ENCODE data around the gene ASIC3. TPM values are rescaled to one million over a fixed set of nuclear protein-coding genes. Genes with fewer than 3 reads are reported as not detected.

Gene ASIC3
- total and polyA plus RNA-seq, 2 of the 4 experiments (the other 2 are of a cell fraction) = 0.74 TPM; not detected in 1

- no TSS peak for BruUV-seq (replicated peaks)
- H3K9ac ChIP-seq (ENCODE audit: low read depth, low read length) = no peak overlapping the region
- peak overlapping the region; percentile 60 for H4K91ac ChIP-seq (ENCODE audit: insufficient read depth, low read depth, low read length)
- TF ChIP-seq RFX5 (IDR thresholded peaks at IDR 0.05; ENCODE audit: low read depth, low read length) (no peak), CEBPB (IDR thresholded peaks at IDR 0.05; ENCODE audit: low read depth, low read length) (no peak), POLR2A (IDR thresholded peaks at IDR 0.05; ENCODE audit: low read depth, low read length) (peak; percentile 58), RAD21 (IDR thresholded peaks at IDR 0.05; ENCODE audit: low read length) (no peak), MAZ (IDR thresholded peaks at IDR 0.05; ENCODE audit: borderline replicate concordance, low read depth, low read length) (peak; percentile 86), RCOR1 (IDR thresholded peaks at IDR 0.05; ENCODE audit: insufficient replicate concordance, low read length) (no peak), SMC3 (IDR thresholded peaks at IDR 0.05; ENCODE audit: low read depth, low read length) (no peak), FOS (IDR thresholded peaks at IDR 0.05; ENCODE audit: low read depth, low read length) (no peak), BHLHE40 (IDR thresholded peaks at IDR 0.05; ENCODE audit: low read depth, low read length) (peak; percentile 12; the same call in 1 of the 2 replicates), CHD1 (IDR thresholded peaks at IDR 0.05; ENCODE audit: low read depth, low read length) (no peak), CTCF (conservative IDR thresholded peaks at IDR 0.05; ENCODE audit: low read depth, low read length) (no peak), USF2 (IDR thresholded peaks at IDR 0.05; ENCODE audit: low read depth, low read length) (peak; percentile 95), MAFK (IDR thresholded peaks at IDR 0.05; ENCODE audit: low read depth, low read length) (no peak), ELK1 (IDR thresholded peaks at IDR 0.05; ENCODE audit: borderline replicate concordance, low read depth, low read length) (no peak)
Measured at GRCh38 chr7:151062399-151063211, 14.3 kb downstream of the ASIC3 start.

More at GRCh38 chr7:151062399-151063211, 14.3 kb downstream of the ASIC3 start:
- peak overlapping the region; percentile 58 for H2AFZ ChIP-seq (replicated peaks; ENCODE audit: low read length, poor library complexity)
- peaks cover 32% of the 10 kb centered on the region for H4K20me1 ChIP-seq (ENCODE audit: insufficient read depth, low read length)
- CTCF ChIA-PET = no interaction called here
- peaks cover 39% of the 10 kb centered on the region for H3K4me1 ChIP-seq (ENCODE audit: control insufficient read depth, insufficient read depth, low read length)
- H2BK15ac ChIP-seq (ENCODE audit: low read depth, low read length) = no peak overlapping the region; the same call in 2 of the 3 replicates
- ATAC-seq (ENCODE audit: low read depth) (peak; percentile 28), DNase-seq (peak; percentile 76)
- H3K4me3 ChIP-seq (ENCODE audit: insufficient read depth, low read depth, low read length) = no peak overlapping the region
- H3K18ac ChIP-seq (ENCODE audit: low read depth, low read length) = no peak overlapping the region
- peak overlapping the region; percentile 51 for H2BK5ac ChIP-seq (ENCODE audit: low read depth, low read length, poor library complexity, severe bottlenecking)
- in situ Hi-C loops (cut with MboI; ENCODE audit: low sequenced_read_pairs) (no loop called here), dilution Hi-C loops (cut with HindIII; ENCODE audit: low sequenced_read_pairs, unreplicated experiment) (no loop called here), intact Hi-C loops (cut with micrococcal nuclease) (no loop called here)
- H4K8ac ChIP-seq (ENCODE audit: low read depth in 2 of 2, low read length in 2 of 2) = no peak overlapping the region
- no peak overlapping the region; the same call in 1 of the 2 replicates for H2BK20ac ChIP-seq (ENCODE audit: low read depth, low read length)
- POLR2A ChIA-PET (ENCODE audit: unreplicated experiment) = interaction anchor here (0.6 kb wide), 1 partner anchor 19 kb away, joined by 3 read pairs; no protein-coding TSS in a partner anchor
- no peaks in the 10 kb centered on the region for H3K27me3 ChIP-seq (ENCODE audit: control insufficient read depth, insufficient read depth, low read length)
- peak overlapping the region; percentile 94 for H2AK5ac ChIP-seq (ENCODE audit: low read depth, low read length)
- peak overlapping the region; percentile 52 for H3K27ac ChIP-seq (ENCODE audit: insufficient read depth, low read length)
- peak overlapping the region; percentile 26; the same call in 1 of the 2 replicates for H2BK120ac ChIP-seq (ENCODE audit: low read depth, low read length)
- H3K4me2 ChIP-seq (ENCODE audit: low read depth, low read length) = peak overlapping the region; percentile 62; the same call in 1 of the 2 replicates
- peak overlapping the region; percentile 89 for H3K4ac ChIP-seq (ENCODE audit: low read depth, low read length)
- peaks cover 12% of the 10 kb centered on the region; the same call in 1 of the 2 replicates for H3K9me1 ChIP-seq (ENCODE audit: insufficient read depth, low read length)
- H2AK9ac ChIP-seq (replicated peaks; ENCODE audit: low read depth, low read length, poor library complexity) = peak overlapping the region; percentile 97
- H3K36me3 ChIP-seq (ENCODE audit: control insufficient read depth, insufficient read depth, low read length) = peaks cover 31% of the 10 kb centered on the region
- no peaks in the 10 kb centered on the region for H3K9me3 ChIP-seq (ENCODE audit: control insufficient read depth, insufficient read depth, low read length)
- no peak overlapping the region for H4K5ac ChIP-seq (ENCODE audit: low read depth, low read length)
- WGBS, 2 experiments (ENCODE audit: extremely low coverage in 2 of 2, insufficient read length in 1 of 2) = 0% methylated on average over 2 of the region's 43 CpGs; no CpG with 5 or more reads in 1 of the 2 experiments
- peaks cover 24 to 66% of the 10 kb centered on the region in 2 experiments for H3K79me1 ChIP-seq (ENCODE audit: low read depth in 1 of 2, low read length in 2 of 2)
- no peak overlapping the region for H3K23ac ChIP-seq (ENCODE audit: low read depth, low read length)
- H3K14ac ChIP-seq (replicated peaks; ENCODE audit: low read depth, low read length) = 0 out of 2 replicates have a peak overlapping the region, but pooled peaks have one; percentile 47
- H3K56ac ChIP-seq (ENCODE audit: extremely low read depth, insufficient read depth, low read length) = no peak overlapping the region

Measured in IMR-90 (cell line).